Measurements from ENCODE around the gene CBR3. TPM values are rescaled to one million over a fixed set of nuclear protein-coding genes. Genes with fewer than 3 reads are reported as not detected.

CBR3 gene
- total RNA-seq, 1 donor from 2014 or later = 14.9 TPM

GRCh38 chr21:36183144-36183795, 48.4 kb downstream of the CBR3 start:
- DNase-seq (ENCODE audit: low spot score) = no peak

- no peak for DNase-seq (ENCODE audit: low spot score)
These were observed 49.7 kb downstream of the CBR3 start for GRCh38 chr21:36184545-36184944.

- DNase-seq (ENCODE audit: low spot score) = no peak
These were observed 50.6 kb downstream of the CBR3 start for GRCh38 chr21:36185523-36185922.

- DNase-seq (ENCODE audit: low spot score) = no peak
These were observed 51.2 kb downstream of the CBR3 start for GRCh38 chr21:36186081-36186480.

GRCh38 chr21:36186506-36187399, 51.9 kb downstream of the CBR3 start:
- DNase-seq (ENCODE audit: low spot score) = no peak

GRCh38 chr21:36188081-36188681, 53.3 kb downstream of the CBR3 start:
- no peak for DNase-seq (ENCODE audit: low spot score)

- no peak for DNase-seq (ENCODE audit: low spot score)
These were observed 54.1 kb downstream of the CBR3 start for GRCh38 chr21:36188937-36189336.

- DNase-seq (ENCODE audit: low spot score) = no peak
These were observed 55.9 kb downstream of the CBR3 start for GRCh38 chr21:36190736-36191135.

- no peak for DNase-seq (ENCODE audit: low spot score)
These were observed 58.3 kb downstream of the CBR3 start for GRCh38 chr21:36193200-36193599.

GRCh38 chr21:36194024-36194423, 59.1 kb downstream of the CBR3 start:
- DNase-seq (ENCODE audit: low spot score) = no peak

GRCh38 chr21:36195613-36196012, 60.7 kb downstream of the CBR3 start:
- no peak for DNase-seq (ENCODE audit: low spot score)

Other genes with a start within 250 kb of the CBR3 start
- 12.9 TPM for gene SETD4, start 74.6 kb upstream of the CBR3 start, total RNA-seq
- gene CBR1, start 65.1 kb upstream of the CBR3 start, total RNA-seq = 46.7 TPM
- gene DOP1B, start 21.7 kb downstream of the CBR3 start, total RNA-seq = 19.6 TPM
- gene MORC3, start 185.1 kb downstream of the CBR3 start, total RNA-seq = 27.0 TPM